ENCODE measurements around the gene TRHDE. TPM values are rescaled to one million over a fixed set of nuclear protein-coding genes. Genes with fewer than 3 reads are reported as not detected.

TRHDE gene
- total and polyA plus RNA-seq, 7 donors: 0.42 to 10.0 (median 2.9) TPM

GRCh38 chr12:72491426-72491825, 219.3 kb downstream of the TRHDE start:
- peaks cover 0 to 1% (median 0%) of the 10 kb centered on the region in 4 donors for H3K9me3 ChIP-seq
- TF ChIP-seq EP300 (IDR thresholded peaks at IDR 0.05) (no peak), POLR2AphosphoS5 (IDR thresholded peaks at IDR 0.05) (no peak), POLR2A (IDR thresholded peaks at IDR 0.05) (no peak), CTCF (IDR thresholded peaks at IDR 0.05) (no peak)
- H3K27me3 ChIP-seq: no peaks in the 10 kb centered on the region
- no peaks in the 10 kb centered on the region for H3K36me3 ChIP-seq
- no peak for DNase-seq
- no peak overlapping the region for H3K27ac ChIP-seq
- H3K4me1 ChIP-seq: no peaks in the 10 kb centered on the region
- intact Hi-C loops (cut with DNase I): no loop called here
- WGBS, 2 donors: 69 to 82% methylated on average over 4 of the region's 4 CpGs
- H3K4me3 ChIP-seq: no peak overlapping the region

- no peak for DNase-seq
- Histone ChIP-seq H3K27me3 (no peaks in the 10 kb centered on the region), H3K9me3 (peaks cover 0 to 1% (median 0%) of the 10 kb centered on the region in 4 donors), H3K4me1 (no peaks in the 10 kb centered on the region), H3K4me3 (no peak overlapping the region), H3K27ac (no peak overlapping the region), H3K36me3 (no peaks in the 10 kb centered on the region)
- WGBS, 2 donors: 38 to 61% methylated on average over 1 of the region's 1 CpG
- TF ChIP-seq POLR2AphosphoS5 (IDR thresholded peaks at IDR 0.05) (no peak), CTCF (IDR thresholded peaks at IDR 0.05) (no peak), POLR2A (IDR thresholded peaks at IDR 0.05) (no peak), EP300 (IDR thresholded peaks at IDR 0.05) (no peak)
- intact Hi-C loops (cut with DNase I): no loop called here
Observed at GRCh38 chr12:72493407-72493806, 221.2 kb downstream of the TRHDE start.

GRCh38 chr12:72498354-72498753, 226.2 kb downstream of the TRHDE start:
- TF ChIP-seq EP300 (IDR thresholded peaks at IDR 0.05): no peak
- TF ChIP-seq POLR2A (IDR thresholded peaks at IDR 0.05): no peak
- no peak for TF ChIP-seq CTCF (IDR thresholded peaks at IDR 0.05)
- no peak for TF ChIP-seq POLR2AphosphoS5 (IDR thresholded peaks at IDR 0.05)

GRCh38 chr12:72499244-72499643, 227.1 kb downstream of the TRHDE start:
- Histone ChIP-seq H3K27ac (no peak overlapping the region), H3K27me3 (no peaks in the 10 kb centered on the region), H3K4me1 (no peaks in the 10 kb centered on the region), H3K4me3 (no peak overlapping the region), H3K36me3 (no peaks in the 10 kb centered on the region), H3K9me3 (no peaks in the 10 kb centered on the region)
- TF ChIP-seq POLR2A (IDR thresholded peaks at IDR 0.05) (no peak), CTCF (IDR thresholded peaks at IDR 0.05) (no peak), EP300 (IDR thresholded peaks at IDR 0.05) (no peak), POLR2AphosphoS5 (IDR thresholded peaks at IDR 0.05) (no peak)
- no peak for DNase-seq
- intact Hi-C loops (cut with DNase I): no loop called here
- WGBS, 2 donors: 79 to 84% methylated on average over 5 of the region's 5 CpGs

More at GRCh38 chr12:72498354-72498753, 226.2 kb downstream of the TRHDE start:
- no peak for DNase-seq
- H3K27ac ChIP-seq: no peak overlapping the region
- no peak overlapping the region for H3K4me3 ChIP-seq
- no peaks in the 10 kb centered on the region for H3K9me3 ChIP-seq
- H3K27me3 ChIP-seq: no peaks in the 10 kb centered on the region
- no peaks in the 10 kb centered on the region for H3K36me3 ChIP-seq
- no peaks in the 10 kb centered on the region for H3K4me1 ChIP-seq
- intact Hi-C loops (cut with DNase I): no loop called here
- WGBS, 2 donors: 75 to 81% methylated on average over 1 of the region's 1 CpG

- no peak overlapping the region for H3K27ac ChIP-seq
- H3K27me3 ChIP-seq: no peaks in the 10 kb centered on the region
- TF ChIP-seq POLR2AphosphoS5 (IDR thresholded peaks at IDR 0.05) (no peak), EP300 (IDR thresholded peaks at IDR 0.05) (no peak), CTCF (IDR thresholded peaks at IDR 0.05) (no peak), POLR2A (IDR thresholded peaks at IDR 0.05) (no peak)
- intact Hi-C loops (cut with DNase I): no loop called here
- no peak overlapping the region for H3K4me3 ChIP-seq
- DNase-seq: no peak
- no peaks in the 10 kb centered on the region for H3K9me3 ChIP-seq
- WGBS, 2 donors: 84 to 85% methylated on average over 3 of the region's 3 CpGs
- H3K4me1 ChIP-seq: no peaks in the 10 kb centered on the region
- no peaks in the 10 kb centered on the region for H3K36me3 ChIP-seq
Observed at GRCh38 chr12:72502546-72502945, 230.4 kb downstream of the TRHDE start.

Measured in sigmoid colon (tissue), 7 donors.